K562 (cell line): Measurements from ENCODE around the gene TMEM138. TPM values are rescaled to one million over a fixed set of nuclear protein-coding genes. Genes with fewer than 3 reads are reported as not detected.

Source experiments
- CREM ChIP-seq: IDR thresholded peaks from 2 replicates; pipeline ENCODE4 v1.6.1; 2014; ENCODE audit warnings: antibody characterized with exemption, low read depth
- KAT2B ChIP-seq: IDR thresholded peaks from one replicate; pipeline ENCODE4 v1.6.1; 2012; ENCODE audit warnings: low read depth, mild to moderate bottlenecking, control low read depth, inconsistent platforms, low read length, moderate library complexity
- NR1H2 ChIP-seq: sonication (generic); formaldehyde crosslinking; IDR thresholded peaks from 2 replicates; pipeline ENCODE4 v1.4.0; 2020; ENCODE audit warnings: mild to moderate bottlenecking, missing genetic modification reagents
- POLR2G ChIP-seq: fragments of 200-400 bp; formaldehyde crosslinking; IDR thresholded peaks from 2 replicates; pipeline ENCODE4 v1.6.1; 2017; ENCODE audit warnings: low read depth, mild to moderate bottlenecking, antibody characterized with exemption, low read length, moderate library complexity
- RHOXF2B ChIP-seq: fragments of 250-450 bp; sonication (Bioruptor Pico); conservative IDR thresholded peaks from 2 replicates; pipeline ENCODE4 v1.5.1; 2021
- SP2 ChIP-seq: IDR thresholded peaks from 2 replicates; pipeline ENCODE4 v1.6.1; 2011; ENCODE audit warnings: mild to moderate bottlenecking, low read depth, low read length, moderate library complexity; ENCODE audit not compliant: poor library complexity, severe bottlenecking; ENCODE audit errors: extremely low read depth
- TSC22D4 ChIP-seq: fragments of 450-650 bp; IDR thresholded peaks from 2 replicates; pipeline ENCODE4 v1.6.1; 2016; ENCODE audit warnings: missing genetic modification characterization, missing biosample characterization, control low read depth
- ZSCAN32 ChIP-seq: fragments of 450-650 bp; formaldehyde crosslinking; IDR thresholded peaks from 2 replicates; pipeline ENCODE4 v1.4.0; 2020; ENCODE audit warnings: mild to moderate bottlenecking, moderate library complexity
- polyA plus RNA-seq, 8 experiments: library from polyadenylated mRNA; depleted of rRNA in 4 of 8; stranded (reverse) in 5 of 8; unstranded in 3 of 8; fragments of >200 nt; fragmentation: Nextera tagmentation in 2 of 8; fragmentation: Illumina TruSeq in 1 of 8; extraction: Ambion mirVana in 2 of 8; extraction: Trizol in 1 of 8; gene quantifications; 2 replicates each; pipeline versions ENCODE4 v1.2.1 to v1.2.3, GENCODE V29; 2011 to 2014; ENCODE audit warnings: inconsistent platforms in 1 of 8, missing spikeins in 1 of 8
- total RNA-seq, 7 experiments: library from RNA; depleted of rRNA in 6 of 7; stranded (reverse); fragments of >200 nt in 6 of 7; fragmentation: Illumina TruSeq in 2 of 7; extraction: Trizol in 2 of 7; gene quantifications; 2 replicates each; pipeline versions ENCODE4 v1.2.1 to v1.2.3, GENCODE V29; 2011 to 2021; ENCODE audit warnings: low replicate concordance in 1 of 7
- TF ChIP-seq, protein P1 (sequence below): fragments of 450-650 bp; formaldehyde crosslinking; conservative IDR thresholded peaks from 2 replicates; pipeline ENCODE4 v1.4.0; 2022; ENCODE audit warnings: mild to moderate bottlenecking, missing genetic modification characterization
- TF ChIP-seq, protein P2 (sequence below): fragments of 150-350 bp; IDR thresholded peaks from 2 replicates; pipeline ENCODE4 v1.6.1; 2014; ENCODE audit warnings: low read depth, mild to moderate bottlenecking, low read length, borderline replicate concordance
- TF ChIP-seq, protein P3 (sequence below): sonication (generic); formaldehyde crosslinking; IDR thresholded peaks from 2 replicates; pipeline ENCODE4 v1.4.0; 2020; ENCODE audit warnings: mild to moderate bottlenecking, missing genetic modification reagents
- TF ChIP-seq, protein P4 (sequence below): fragments of 250-450 bp; sonication (Bioruptor Pico); IDR thresholded peaks from 2 replicates; pipeline ENCODE4 v1.8.0; 2021; ENCODE audit warnings: borderline replicate concordance, mild to moderate bottlenecking, moderate library complexity; ENCODE audit not compliant: poor library complexity, severe bottlenecking
- TF ChIP-seq, protein P5 (sequence below): sonication (generic); formaldehyde crosslinking; IDR thresholded peaks from 2 replicates; pipeline ENCODE4 v1.8.0; 2023; ENCODE audit warnings: missing genetic modification reagents, mild to moderate bottlenecking, borderline replicate concordance

The TMEM138 gene
- total and polyA plus RNA-seq, 9 of the 15 experiments (the other 6 are each of a cell fraction or from before 2014, with no cell fraction given), result 23.2 to 168 (median 63.1) TPM

DNA sequence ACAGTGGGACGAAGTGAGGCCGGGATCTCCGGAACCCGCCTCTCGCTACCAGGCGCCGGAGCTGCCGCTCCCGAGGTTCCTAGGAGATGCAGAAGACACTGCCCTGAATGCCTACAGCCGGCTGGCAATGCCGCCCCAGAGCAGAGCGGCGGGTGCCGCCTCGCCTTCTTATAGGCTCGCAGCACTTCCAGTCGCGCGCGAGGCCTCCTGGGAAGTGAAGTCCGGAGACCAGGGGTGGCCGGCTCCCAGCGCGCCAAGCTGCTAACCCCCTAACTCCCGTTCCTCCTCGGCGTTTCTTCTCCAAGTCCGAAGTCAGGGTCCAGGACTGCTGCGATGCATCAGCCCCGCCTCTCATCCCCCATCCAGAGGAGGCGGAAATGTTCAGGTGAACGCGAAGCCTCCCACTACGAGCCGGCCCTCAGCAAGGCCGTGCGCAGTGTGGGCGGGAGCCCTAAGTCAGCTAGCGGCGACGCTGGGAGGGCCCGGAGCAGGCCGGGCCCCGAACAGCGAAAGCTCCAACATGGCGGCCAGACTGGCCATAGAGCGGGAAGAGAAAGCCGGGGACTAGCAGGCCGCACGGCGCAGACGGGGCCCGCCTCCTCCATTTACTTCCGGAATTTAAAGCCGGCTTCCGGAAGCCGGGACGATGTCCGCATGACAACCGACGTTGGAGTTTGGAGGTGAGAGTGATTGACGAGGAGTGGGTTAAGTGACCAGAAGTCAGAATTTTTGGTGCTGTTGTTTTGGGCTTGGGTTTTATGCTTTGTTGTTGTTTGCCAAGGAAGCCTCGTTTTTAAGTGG is at the start of gene TMEM138, which contains the start of gene CYB561A3 (continued):
- TF ChIP-seq ZSCAN32 (CRISPR knock-in tag) (no peak), POLR2G (peak; percentile 97), KAT2B (no peak), RHOXF2B (CRISPR knock-in tag) (no peak), SP2 (peak; percentile 52), CREM (peak; percentile 76), TSC22D4 (tag) (no peak), NR1H2 (CRISPR knock-in tag) (0 out of 2 replicates have a peak, but pooled peaks have one; percentile 73)
- TF ChIP-seq, protein P1, sequence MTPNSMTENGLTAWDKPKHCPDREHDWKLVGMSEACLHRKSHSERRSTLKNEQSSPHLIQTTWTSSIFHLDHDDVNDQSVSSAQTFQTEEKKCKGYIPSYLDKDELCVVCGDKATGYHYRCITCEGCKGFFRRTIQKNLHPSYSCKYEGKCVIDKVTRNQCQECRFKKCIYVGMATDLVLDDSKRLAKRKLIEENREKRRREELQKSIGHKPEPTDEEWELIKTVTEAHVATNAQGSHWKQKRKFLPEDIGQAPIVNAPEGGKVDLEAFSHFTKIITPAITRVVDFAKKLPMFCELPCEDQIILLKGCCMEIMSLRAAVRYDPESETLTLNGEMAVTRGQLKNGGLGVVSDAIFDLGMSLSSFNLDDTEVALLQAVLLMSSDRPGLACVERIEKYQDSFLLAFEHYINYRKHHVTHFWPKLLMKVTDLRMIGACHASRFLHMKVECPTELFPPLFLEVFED (CRISPR knock-in tag), result peak; percentile 72; the same call in 1 of the 2 replicates
- TF ChIP-seq, protein P2, sequence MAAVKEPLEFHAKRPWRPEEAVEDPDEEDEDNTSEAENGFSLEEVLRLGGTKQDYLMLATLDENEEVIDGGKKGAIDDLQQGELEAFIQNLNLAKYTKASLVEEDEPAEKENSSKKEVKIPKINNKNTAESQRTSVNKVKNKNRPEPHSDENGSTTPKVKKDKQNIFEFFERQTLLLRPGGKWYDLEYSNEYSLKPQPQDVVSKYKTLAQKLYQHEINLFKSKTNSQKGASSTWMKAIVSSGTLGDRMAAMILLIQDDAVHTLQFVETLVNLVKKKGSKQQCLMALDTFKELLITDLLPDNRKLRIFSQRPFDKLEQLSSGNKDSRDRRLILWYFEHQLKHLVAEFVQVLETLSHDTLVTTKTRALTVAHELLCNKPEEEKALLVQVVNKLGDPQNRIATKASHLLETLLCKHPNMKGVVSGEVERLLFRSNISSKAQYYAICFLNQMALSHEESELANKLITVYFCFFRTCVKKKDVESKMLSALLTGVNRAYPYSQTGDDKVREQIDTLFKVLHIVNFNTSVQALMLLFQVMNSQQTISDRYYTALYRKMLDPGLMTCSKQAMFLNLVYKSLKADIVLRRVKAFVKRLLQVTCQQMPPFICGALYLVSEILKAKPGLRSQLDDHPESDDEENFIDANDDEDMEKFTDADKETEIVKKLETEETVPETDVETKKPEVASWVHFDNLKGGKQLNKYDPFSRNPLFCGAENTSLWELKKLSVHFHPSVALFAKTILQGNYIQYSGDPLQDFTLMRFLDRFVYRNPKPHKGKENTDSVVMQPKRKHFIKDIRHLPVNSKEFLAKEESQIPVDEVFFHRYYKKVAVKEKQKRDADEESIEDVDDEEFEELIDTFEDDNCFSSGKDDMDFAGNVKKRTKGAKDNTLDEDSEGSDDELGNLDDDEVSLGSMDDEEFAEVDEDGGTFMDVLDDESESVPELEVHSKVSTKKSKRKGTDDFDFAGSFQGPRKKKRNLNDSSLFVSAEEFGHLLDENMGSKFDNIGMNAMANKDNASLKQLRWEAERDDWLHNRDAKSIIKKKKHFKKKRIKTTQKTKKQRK, result no peak
- TF ChIP-seq, protein P3, sequence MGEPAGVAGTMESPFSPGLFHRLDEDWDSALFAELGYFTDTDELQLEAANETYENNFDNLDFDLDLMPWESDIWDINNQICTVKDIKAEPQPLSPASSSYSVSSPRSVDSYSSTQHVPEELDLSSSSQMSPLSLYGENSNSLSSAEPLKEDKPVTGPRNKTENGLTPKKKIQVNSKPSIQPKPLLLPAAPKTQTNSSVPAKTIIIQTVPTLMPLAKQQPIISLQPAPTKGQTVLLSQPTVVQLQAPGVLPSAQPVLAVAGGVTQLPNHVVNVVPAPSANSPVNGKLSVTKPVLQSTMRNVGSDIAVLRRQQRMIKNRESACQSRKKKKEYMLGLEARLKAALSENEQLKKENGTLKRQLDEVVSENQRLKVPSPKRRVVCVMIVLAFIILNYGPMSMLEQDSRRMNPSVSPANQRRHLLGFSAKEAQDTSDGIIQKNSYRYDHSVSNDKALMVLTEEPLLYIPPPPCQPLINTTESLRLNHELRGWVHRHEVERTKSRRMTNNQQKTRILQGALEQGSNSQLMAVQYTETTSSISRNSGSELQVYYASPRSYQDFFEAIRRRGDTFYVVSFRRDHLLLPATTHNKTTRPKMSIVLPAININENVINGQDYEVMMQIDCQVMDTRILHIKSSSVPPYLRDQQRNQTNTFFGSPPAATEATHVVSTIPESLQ (CRISPR knock-in tag), result peak; percentile 83; the same call in 1 of the 2 replicates
- TF ChIP-seq, protein P4, sequence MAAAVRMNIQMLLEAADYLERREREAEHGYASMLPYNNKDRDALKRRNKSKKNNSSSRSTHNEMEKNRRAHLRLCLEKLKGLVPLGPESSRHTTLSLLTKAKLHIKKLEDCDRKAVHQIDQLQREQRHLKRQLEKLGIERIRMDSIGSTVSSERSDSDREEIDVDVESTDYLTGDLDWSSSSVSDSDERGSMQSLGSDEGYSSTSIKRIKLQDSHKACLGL (CRISPR knock-in tag), result no peak
- TF ChIP-seq, protein P5, sequence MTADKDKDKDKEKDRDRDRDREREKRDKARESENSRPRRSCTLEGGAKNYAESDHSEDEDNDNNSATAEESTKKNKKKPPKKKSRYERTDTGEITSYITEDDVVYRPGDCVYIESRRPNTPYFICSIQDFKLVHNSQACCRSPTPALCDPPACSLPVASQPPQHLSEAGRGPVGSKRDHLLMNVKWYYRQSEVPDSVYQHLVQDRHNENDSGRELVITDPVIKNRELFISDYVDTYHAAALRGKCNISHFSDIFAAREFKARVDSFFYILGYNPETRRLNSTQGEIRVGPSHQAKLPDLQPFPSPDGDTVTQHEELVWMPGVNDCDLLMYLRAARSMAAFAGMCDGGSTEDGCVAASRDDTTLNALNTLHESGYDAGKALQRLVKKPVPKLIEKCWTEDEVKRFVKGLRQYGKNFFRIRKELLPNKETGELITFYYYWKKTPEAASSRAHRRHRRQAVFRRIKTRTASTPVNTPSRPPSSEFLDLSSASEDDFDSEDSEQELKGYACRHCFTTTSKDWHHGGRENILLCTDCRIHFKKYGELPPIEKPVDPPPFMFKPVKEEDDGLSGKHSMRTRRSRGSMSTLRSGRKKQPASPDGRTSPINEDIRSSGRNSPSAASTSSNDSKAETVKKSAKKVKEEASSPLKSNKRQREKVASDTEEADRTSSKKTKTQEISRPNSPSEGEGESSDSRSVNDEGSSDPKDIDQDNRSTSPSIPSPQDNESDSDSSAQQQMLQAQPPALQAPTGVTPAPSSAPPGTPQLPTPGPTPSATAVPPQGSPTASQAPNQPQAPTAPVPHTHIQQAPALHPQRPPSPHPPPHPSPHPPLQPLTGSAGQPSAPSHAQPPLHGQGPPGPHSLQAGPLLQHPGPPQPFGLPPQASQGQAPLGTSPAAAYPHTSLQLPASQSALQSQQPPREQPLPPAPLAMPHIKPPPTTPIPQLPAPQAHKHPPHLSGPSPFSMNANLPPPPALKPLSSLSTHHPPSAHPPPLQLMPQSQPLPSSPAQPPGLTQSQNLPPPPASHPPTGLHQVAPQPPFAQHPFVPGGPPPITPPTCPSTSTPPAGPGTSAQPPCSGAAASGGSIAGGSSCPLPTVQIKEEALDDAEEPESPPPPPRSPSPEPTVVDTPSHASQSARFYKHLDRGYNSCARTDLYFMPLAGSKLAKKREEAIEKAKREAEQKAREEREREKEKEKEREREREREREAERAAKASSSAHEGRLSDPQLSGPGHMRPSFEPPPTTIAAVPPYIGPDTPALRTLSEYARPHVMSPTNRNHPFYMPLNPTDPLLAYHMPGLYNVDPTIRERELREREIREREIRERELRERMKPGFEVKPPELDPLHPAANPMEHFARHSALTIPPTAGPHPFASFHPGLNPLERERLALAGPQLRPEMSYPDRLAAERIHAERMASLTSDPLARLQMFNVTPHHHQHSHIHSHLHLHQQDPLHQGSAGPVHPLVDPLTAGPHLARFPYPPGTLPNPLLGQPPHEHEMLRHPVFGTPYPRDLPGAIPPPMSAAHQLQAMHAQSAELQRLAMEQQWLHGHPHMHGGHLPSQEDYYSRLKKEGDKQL, result no peak
